Measurements from ENCODE around the gene MPP3. TPM values are rescaled to one million over a fixed set of nuclear protein-coding genes. Genes with fewer than 3 reads are reported as not detected.

Gene MPP3
- total and polyA plus RNA-seq, 2 donors (not counting 1 experiment from before 2014, with no cell fraction given): 0.16 TPM; not detected in 1

Other genes with a start within 250 kb of the MPP3 start
- not detected in 2 replicates for gene MEOX1, start 171.2 kb downstream of the MPP3 start, total RNA-seq
- gene MEOX1, start 171.2 kb downstream of the MPP3 start, polyA plus RNA-seq: not detected in 2 replicates
- gene SOST, start 74.4 kb downstream of the MPP3 start, total RNA-seq: not detected in 2 replicates
- not detected in 2 replicates for gene SOST, start 74.4 kb downstream of the MPP3 start, polyA plus RNA-seq
- gene DUSP3, start 54.2 kb downstream of the MPP3 start, total RNA-seq: 17.8 and 18.2 TPM in 2 replicates
- gene DUSP3, start 54.2 kb downstream of the MPP3 start, polyA plus RNA-seq: 8.9 and 13.7 TPM in 2 replicates
- not detected in 2 replicates for gene CFAP97D1, start 52.7 kb downstream of the MPP3 start, total RNA-seq
- 0.01 and 0.04 TPM in 2 replicates for gene CFAP97D1, start 52.7 kb downstream of the MPP3 start, polyA plus RNA-seq
- not detected in 2 replicates for gene CD300LG, start 14.0 kb upstream of the MPP3 start, total RNA-seq
- not detected in 2 replicates for gene CD300LG, start 14.0 kb upstream of the MPP3 start, polyA plus RNA-seq
- gene MPP2, start 74.4 kb upstream of the MPP3 start, total RNA-seq: not detected in 2 replicates
- 0.10 and 0.15 TPM in 2 replicates for gene MPP2, start 74.4 kb upstream of the MPP3 start, polyA plus RNA-seq
- not detected in 2 replicates for gene PPY, start 109.3 kb upstream of the MPP3 start, total RNA-seq
- not detected in 2 replicates for gene PPY, start 109.3 kb upstream of the MPP3 start, polyA plus RNA-seq
- not detected in 2 replicates for gene PYY, start 120.8 kb upstream of the MPP3 start, total RNA-seq
- 0.19 TPM in 1 of 2 replicates, not detected in the other for gene PYY, start 120.8 kb upstream of the MPP3 start, polyA plus RNA-seq
- 1.9 and 2.2 TPM in 2 replicates for gene NAGS, start 171.5 kb upstream of the MPP3 start, total RNA-seq
- gene NAGS, start 171.5 kb upstream of the MPP3 start, polyA plus RNA-seq: 0.42 and 0.66 TPM in 2 replicates
- 25.2 and 25.3 TPM in 2 replicates for gene TMEM101, start 181.8 kb upstream of the MPP3 start, total RNA-seq
- 15.4 and 16.3 TPM in 2 replicates for gene TMEM101, start 181.8 kb upstream of the MPP3 start, polyA plus RNA-seq
- 31.2 and 36.5 TPM in 2 replicates for gene LSM12, start 233.5 kb upstream of the MPP3 start, total RNA-seq
- 16.0 and 16.8 TPM in 2 replicates for gene LSM12, start 233.5 kb upstream of the MPP3 start, polyA plus RNA-seq
- 26.7 and 28.5 TPM in 2 replicates for gene G6PC3, start 237.6 kb upstream of the MPP3 start, total RNA-seq
- gene G6PC3, start 237.6 kb upstream of the MPP3 start, polyA plus RNA-seq: 20.0 and 24.3 TPM in 2 replicates